HCT116 (cell line): Measurements from ENCODE around the gene MBOAT7. TPM values are rescaled to one million over a fixed set of nuclear protein-coding genes. Genes with fewer than 3 reads are reported as not detected.
A peak's percentile ranks its signal among the peaks of the same experiment; 100 is the strongest.

Experiments used
- ATAC-seq: fragments of 200-7000 bp; cut with Tn5 transposase; 2 replicates; pipeline ENCODE4 v1.9.1; 2020; ENCODE audit warnings: mild to moderate bottlenecking, moderate library complexity
- BruUV-seq: library from RNA; stranded (reverse); fragments of 400-500 nt; replicated peaks from 2 replicates; lab custom pipeline; 2021; lab: Mats Ljungman, UMichigan
- CTCF ChIA-PET: fragments of 300-600 bp; sonication (Branson Sonifier 250); formaldehyde crosslinking; loops from one replicate; lab custom pipeline; 2021; ENCODE audit warnings: antibody characterized with exemption; lab: Charles Lee
- POLR2A ChIA-PET: fragments of 300-600, 350-600 bp; sonication (Branson Sonifier 250); formaldehyde crosslinking; loops from one replicate; lab custom pipeline; 2021; ENCODE audit warnings: antibody characterized with exemption; lab: Charles Lee
- RAD21 ChIA-PET, 2 experiments: fragments of 300-600 bp; sonication (Branson Sonifier 250); formaldehyde crosslinking; loops; one replicate each; lab custom pipeline; 2023; ENCODE audit warnings: low total read pairs in 2 of 2; ENCODE audit not compliant: uncharacterized antibody in 2 of 2, unreplicated experiment in 2 of 2, low non-redundant PET in 1 of 2; lab: Charles Lee
- DNase-seq: peaks from one replicate; pipeline ENCODE4 v3.0.0-alpha.2; 2010; ENCODE audit warnings: low read depth, low spot score
- H2AFZ ChIP-seq: fragments of 200-600 bp; shearing (Covaris generic), sonication (generic); 2 replicates; pipeline ENCODE4 v1.6.1; 2017; ENCODE audit warnings: low read depth, mixed run types, mixed read lengths, antibody characterized with exemption, low read length; ENCODE audit not compliant: poor library complexity, severe bottlenecking
- H3K27ac ChIP-seq: 2 replicates; pipeline ENCODE4 v1.5.1; 2012; ENCODE audit warnings: low read depth, low read length
- H3K27me3 ChIP-seq: fragments of 200-600 bp; sonication (generic); 2 replicates; pipeline ENCODE4 v1.6.1; 2016; ENCODE audit warnings: mixed run types, low read length, mixed read lengths; ENCODE audit not compliant: insufficient read depth
- H3K36me3 ChIP-seq, 2 experiments: fragments of 200-500 bp in 1 of 2; fragments of 200-600 bp in 1 of 2; sonication (Bioruptor generic) in 1 of 2; sonication (generic) in 1 of 2; 2 replicates each; pipeline versions ENCODE4 v1.5.1 to v1.6.1; 2014 to 2016; ENCODE audit warnings: low read length in 2 of 2, inconsistent platforms in 1 of 2, mixed read lengths in 1 of 2, mixed run types in 1 of 2; ENCODE audit not compliant: insufficient read depth in 2 of 2, control insufficient read depth in 1 of 2
- H3K4me1 ChIP-seq, 2 experiments: fragments of 200-600 bp in 1 of 2; sonication (generic) in 1 of 2; 2 replicates each; pipeline versions ENCODE4 v1.5.1 to v1.6.1; 2012 to 2017; ENCODE audit warnings: low read length in 2 of 2, inconsistent platforms in 1 of 2, mild to moderate bottlenecking in 1 of 2, mixed read lengths in 1 of 2, mixed run types in 1 of 2, moderate library complexity in 1 of 2; ENCODE audit not compliant: insufficient read depth in 2 of 2, control insufficient read depth in 1 of 2
- H3K4me2 ChIP-seq: fragments of 200-600 bp; sonication (generic); 2 replicates; pipeline ENCODE4 v1.6.1; 2017; ENCODE audit warnings: mixed run types, low read length, mixed read lengths
- H3K4me3 ChIP-seq, 2 experiments: fragments of 200-600 bp in 1 of 2; sonication (generic) in 1 of 2; replicated peaks in 1 of 2; 2 replicates each; pipeline ENCODE4 v1.5.1; 2011 to 2016; ENCODE audit warnings: low read length in 2 of 2, control low read depth in 1 of 2, low read depth in 1 of 2, mild to moderate bottlenecking in 1 of 2, mixed read lengths in 1 of 2, mixed run types in 1 of 2
- H3K79me2 ChIP-seq: fragments of 200-600 bp; sonication (generic); 2 replicates; pipeline ENCODE4 v1.6.1; 2017; ENCODE audit warnings: mild to moderate bottlenecking, mixed run types, low read length, moderate library complexity, mixed read lengths; ENCODE audit not compliant: insufficient read depth
- H3K9ac ChIP-seq: fragments of 200-600 bp; sonication (generic); 2 replicates; pipeline ENCODE4 v1.6.1; 2016; ENCODE audit warnings: low read length, mixed read lengths
- H3K9me2 ChIP-seq: fragments of 200-600 bp; sonication (generic), shearing (Covaris generic); 2 replicates; pipeline ENCODE4 v1.6.1; 2017; ENCODE audit warnings: mixed run types, mild to moderate bottlenecking, moderate library complexity; ENCODE audit not compliant: insufficient read depth
- H3K9me3 ChIP-seq, 2 experiments: fragments of 200-500 bp in 1 of 2; fragments of 200-600 bp in 1 of 2; sonication (Bioruptor generic) in 1 of 2; sonication (generic) in 1 of 2; 2 replicates each; pipeline ENCODE4 v1.6.1; 2014 to 2017; ENCODE audit warnings: low read length in 2 of 2, mixed read lengths in 2 of 2, inconsistent platforms in 1 of 2, low read depth in 1 of 2, mild to moderate bottlenecking in 1 of 2, mixed run types in 1 of 2, moderate library complexity in 1 of 2; ENCODE audit not compliant: control insufficient read depth in 1 of 2, insufficient read depth in 1 of 2
- H4K20me1 ChIP-seq: fragments of 200-600 bp; sonication (generic), shearing (Covaris generic); 2 replicates; pipeline ENCODE4 v1.6.1; 2017; ENCODE audit warnings: mixed run types, mild to moderate bottlenecking, moderate library complexity; ENCODE audit not compliant: insufficient read depth
- CBX3 ChIP-seq: IDR thresholded peaks from 2 replicates; pipeline ENCODE4 v1.6.1; 2012; ENCODE audit warnings: low read depth
- CEBPB ChIP-seq: IDR thresholded peaks from 2 replicates; pipeline ENCODE4 v1.6.1; 2012; ENCODE audit warnings: low read depth
- EGR1 ChIP-seq: IDR thresholded peaks from 2 replicates; pipeline ENCODE4 v1.6.1; 2012; ENCODE audit warnings: low read depth
- EZH2phosphoT487 ChIP-seq: fragments of 200-600 bp; IDR thresholded peaks from 2 replicates; pipeline ENCODE4 v1.6.1; 2018; ENCODE audit warnings: antibody characterized with exemption, borderline replicate concordance
- FOSL1 ChIP-seq: IDR thresholded peaks from 2 replicates; pipeline ENCODE4 v1.6.1; 2012; ENCODE audit warnings: low read depth
- JUND ChIP-seq: IDR thresholded peaks from 2 replicates; pipeline ENCODE4 v1.6.1; 2012
- POLR2AphosphoS5 ChIP-seq: IDR thresholded peaks from 2 replicates; pipeline ENCODE4 v1.6.1; 2011; ENCODE audit warnings: mild to moderate bottlenecking, low read depth, low read length, moderate library complexity
- RAD21 ChIP-seq: IDR thresholded peaks from 2 replicates; pipeline ENCODE4 v1.6.1; 2012; ENCODE audit warnings: low read depth, mild to moderate bottlenecking
- SIN3A ChIP-seq: IDR thresholded peaks from 2 replicates; pipeline ENCODE4 v1.6.1; 2012; ENCODE audit warnings: low read depth
- SP1 ChIP-seq: IDR thresholded peaks from 2 replicates; pipeline ENCODE4 v1.6.1; 2012; ENCODE audit warnings: low read depth
- SRF ChIP-seq: IDR thresholded peaks from 2 replicates; pipeline ENCODE4 v1.6.1; 2012; ENCODE audit warnings: low read depth
- TCF7L2 ChIP-seq: IDR thresholded peaks from 2 replicates; pipeline ENCODE4 v1.7.0; 2011; ENCODE audit warnings: borderline replicate concordance, inconsistent platforms; ENCODE audit not compliant: insufficient read depth, insufficient read length; ENCODE audit errors: extremely low read depth
- YY1 ChIP-seq: IDR thresholded peaks from 2 replicates; pipeline ENCODE4 v1.6.1; 2011; ENCODE audit warnings: low read length, low read depth, moderate library complexity, mild to moderate bottlenecking; ENCODE audit not compliant: insufficient replicate concordance; ENCODE audit errors: extremely low read depth
- ZFX ChIP-seq: fragments of 450-650 bp; IDR thresholded peaks from 2 replicates; pipeline ENCODE4 v1.6.1; 2017
- intact Hi-C: fragments of 100-400 bp; cut with micrococcal nuclease; formaldehyde crosslinking; loops from 2 replicates; pipeline ENCODE4 v1.10.0; 2022
- total RNA-seq: library from RNA; stranded (reverse); gene quantifications from one replicate; pipeline ENCODE4 v1.2.1, GENCODE V29; 2021; ENCODE audit not compliant: unreplicated experiment
- TF ChIP-seq, protein P1 (sequence below): IDR thresholded peaks from 2 replicates; pipeline ENCODE4 v1.6.1; 2011; ENCODE audit warnings: mild to moderate bottlenecking, low read length, moderate library complexity; ENCODE audit not compliant: insufficient replicate concordance; ENCODE audit errors: extremely low read depth
- TF ChIP-seq, protein P2 (sequence below): IDR thresholded peaks from 2 replicates; pipeline ENCODE4 v1.6.1; 2012
- TF ChIP-seq, protein P3 (sequence below), 3 experiments: fragments of 200-600 bp in 1 of 3; sonication (generic) in 1 of 3; IDR thresholded peaks in 2 of 3; conservative IDR thresholded peaks in 1 of 3; 2 replicates each; pipeline ENCODE4 v1.5.1; 2012 to 2017; ENCODE audit warnings: low read depth in 2 of 3, low read length in 2 of 3, antibody characterized with exemption in 1 of 3, borderline replicate concordance in 1 of 3, control low read depth in 1 of 3, mild to moderate bottlenecking in 1 of 3, mixed read lengths in 1 of 3, mixed run types in 1 of 3, moderate library complexity in 1 of 3; ENCODE audit not compliant: insufficient read depth in 1 of 3
- TF ChIP-seq, protein P4 (sequence below): IDR thresholded peaks from 2 replicates; pipeline ENCODE4 v1.6.1; 2012; ENCODE audit warnings: low read depth

The MBOAT7 gene
- total RNA-seq, 1 experiment from 2014 or later = 113 TPM

DNA sequence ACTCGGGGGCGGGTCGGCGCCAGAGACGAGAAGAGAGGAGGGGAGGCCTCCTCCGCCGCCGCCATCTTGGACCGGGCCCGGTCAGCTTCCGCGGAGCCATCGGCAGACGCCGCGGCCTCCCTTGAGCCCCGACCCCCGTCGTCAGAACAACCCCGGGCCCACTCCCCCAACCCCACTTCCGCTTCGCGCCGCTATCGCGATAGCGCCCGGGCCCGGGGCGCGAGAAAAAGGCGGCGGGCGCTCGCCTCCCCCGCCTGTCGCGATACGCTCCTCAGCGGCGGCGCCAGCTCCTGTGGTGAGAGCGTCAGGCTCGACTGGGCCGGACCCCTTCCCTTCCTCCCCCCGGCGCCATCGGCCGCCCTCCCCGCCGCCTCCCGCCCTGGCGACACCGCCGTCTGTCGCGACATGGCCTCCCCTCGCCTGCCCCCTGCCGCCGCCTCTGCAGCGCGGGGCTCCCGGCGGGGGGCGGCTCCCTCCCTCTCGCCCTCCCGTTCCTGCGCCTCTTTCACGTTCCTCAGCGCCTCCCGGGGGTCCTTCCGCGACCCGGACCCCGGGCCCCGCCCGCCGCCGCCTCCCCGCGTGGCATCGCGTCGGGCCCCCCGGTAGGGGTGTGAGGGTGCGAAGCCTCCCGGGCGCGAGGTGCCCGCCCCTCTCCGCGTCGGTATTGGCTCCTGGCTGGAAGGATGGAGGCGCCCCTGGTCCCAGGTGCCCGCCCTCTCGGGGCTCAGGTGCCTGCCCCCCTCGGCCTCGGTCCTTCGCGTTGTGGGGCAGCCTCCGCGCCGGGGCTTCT is 51.5 kb downstream of the MBOAT7 start, which contains the start of gene CNOT3:
Gene CNOT3 (plus strand): TSS at position 64 of the 790 bp plus-strand sequence. CDS start 5,217 bp downstream, outside the sequence.
- CTCF ChIA-PET = interaction anchor here (0.7 to 1.4 kb wide), 11 partner anchors 31 to 345 kb away, joined by 3 to 11 read pairs (median 4); partner anchors contain the start of gene MBOAT7
- intact Hi-C loops = loop anchor here (1.0 kb wide), 1 partner anchor 21 kb away; the partner anchor contains the start of gene LENG1
- Histone ChIP-seq H4K20me1 (no peaks in the 10 kb centered on the region), H3K27me3 (no peaks in the 10 kb centered on the region), H3K9me3 (no peaks in the 10 kb centered on the region), H3K79me2 (peaks cover 52% of the 10 kb centered on the region), H3K4me1 (peaks cover 15 to 31% of the 10 kb centered on the region in 2 experiments), H3K9me2 (no peaks in the 10 kb centered on the region), H3K9ac (peak within 1 kb of the TSS; percentile 96), H3K4me2 (peak within 1 kb of the TSS; percentile 98), H2AFZ (peak within 1 kb of the TSS; percentile 18), H3K27ac (peak within 1 kb of the TSS; percentile 77), H3K4me3 (peak within 1 kb of the TSS; percentile 76 to 82), H3K36me3 (peaks cover 18 to 21% of the 10 kb centered on the region in 2 experiments; a peak in 3 of 4 replicates)
- RAD21 ChIA-PET = interaction anchor here in 1 of 2 experiments (0.6 kb wide), 1 partner anchor 94 kb away, joined by 3 read pairs; no protein-coding TSS in a partner anchor
- BruUV-seq = no TSS peak
- ATAC-seq (no peak), DNase-seq (no peak)
- POLR2A ChIA-PET = interaction anchor here (0.9 to 2.0 kb wide), 17 partner anchors 14 to 328 kb away, joined by 3 to 26 read pairs (median 5); partner anchors contain the start of genes LENG1, MBOAT7, MYADM and PRPF31
- TF ChIP-seq EGR1 = no peak
- no peak for TF ChIP-seq SIN3A
- no peak for TF ChIP-seq CBX3
- TF ChIP-seq RAD21 = no peak
- no peak for TF ChIP-seq SRF
- TF ChIP-seq, protein P1, sequence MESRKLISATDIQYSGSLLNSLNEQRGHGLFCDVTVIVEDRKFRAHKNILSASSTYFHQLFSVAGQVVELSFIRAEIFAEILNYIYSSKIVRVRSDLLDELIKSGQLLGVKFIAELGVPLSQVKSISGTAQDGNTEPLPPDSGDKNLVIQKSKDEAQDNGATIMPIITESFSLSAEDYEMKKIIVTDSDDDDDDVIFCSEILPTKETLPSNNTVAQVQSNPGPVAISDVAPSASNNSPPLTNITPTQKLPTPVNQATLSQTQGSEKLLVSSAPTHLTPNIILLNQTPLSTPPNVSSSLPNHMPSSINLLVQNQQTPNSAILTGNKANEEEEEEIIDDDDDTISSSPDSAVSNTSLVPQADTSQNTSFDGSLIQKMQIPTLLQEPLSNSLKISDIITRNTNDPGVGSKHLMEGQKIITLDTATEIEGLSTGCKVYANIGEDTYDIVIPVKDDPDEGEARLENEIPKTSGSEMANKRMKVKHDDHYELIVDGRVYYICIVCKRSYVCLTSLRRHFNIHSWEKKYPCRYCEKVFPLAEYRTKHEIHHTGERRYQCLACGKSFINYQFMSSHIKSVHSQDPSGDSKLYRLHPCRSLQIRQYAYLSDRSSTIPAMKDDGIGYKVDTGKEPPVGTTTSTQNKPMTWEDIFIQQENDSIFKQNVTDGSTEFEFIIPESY = no peak
- TF ChIP-seq SP1 = no peak
- no peak for TF ChIP-seq EZH2phosphoT487
- TF ChIP-seq ZFX = peak; percentile 63; the same call in 1 of the 2 replicates
- TF ChIP-seq, protein P2, sequence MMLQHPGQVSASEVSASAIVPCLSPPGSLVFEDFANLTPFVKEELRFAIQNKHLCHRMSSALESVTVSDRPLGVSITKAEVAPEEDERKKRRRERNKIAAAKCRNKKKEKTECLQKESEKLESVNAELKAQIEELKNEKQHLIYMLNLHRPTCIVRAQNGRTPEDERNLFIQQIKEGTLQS = no peak
- TF ChIP-seq CEBPB = no peak
- peak; percentile 93 for TF ChIP-seq YY1
- no peak for TF ChIP-seq JUND
- no peak for TF ChIP-seq TCF7L2
- peak; percentile 88 for TF ChIP-seq POLR2AphosphoS5
- TF ChIP-seq, protein P3, sequence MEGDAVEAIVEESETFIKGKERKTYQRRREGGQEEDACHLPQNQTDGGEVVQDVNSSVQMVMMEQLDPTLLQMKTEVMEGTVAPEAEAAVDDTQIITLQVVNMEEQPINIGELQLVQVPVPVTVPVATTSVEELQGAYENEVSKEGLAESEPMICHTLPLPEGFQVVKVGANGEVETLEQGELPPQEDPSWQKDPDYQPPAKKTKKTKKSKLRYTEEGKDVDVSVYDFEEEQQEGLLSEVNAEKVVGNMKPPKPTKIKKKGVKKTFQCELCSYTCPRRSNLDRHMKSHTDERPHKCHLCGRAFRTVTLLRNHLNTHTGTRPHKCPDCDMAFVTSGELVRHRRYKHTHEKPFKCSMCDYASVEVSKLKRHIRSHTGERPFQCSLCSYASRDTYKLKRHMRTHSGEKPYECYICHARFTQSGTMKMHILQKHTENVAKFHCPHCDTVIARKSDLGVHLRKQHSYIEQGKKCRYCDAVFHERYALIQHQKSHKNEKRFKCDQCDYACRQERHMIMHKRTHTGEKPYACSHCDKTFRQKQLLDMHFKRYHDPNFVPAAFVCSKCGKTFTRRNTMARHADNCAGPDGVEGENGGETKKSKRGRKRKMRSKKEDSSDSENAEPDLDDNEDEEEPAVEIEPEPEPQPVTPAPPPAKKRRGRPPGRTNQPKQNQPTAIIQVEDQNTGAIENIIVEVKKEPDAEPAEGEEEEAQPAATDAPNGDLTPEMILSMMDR (IDR thresholded peaks at IDR 0.05 in 2 of 3, conservative IDR thresholded peaks at IDR 0.05 in 1 of 3; ENCODE audit: borderline replicate concordance in 1 of 3, insufficient read depth in 1 of 3, low read depth in 2 of 3, low read length in 2 of 3) = 0 out of 6 replicates have a peak, but pooled peaks of 1 of the 3 experiments have one; percentile 17
- TF ChIP-seq, protein P4, sequence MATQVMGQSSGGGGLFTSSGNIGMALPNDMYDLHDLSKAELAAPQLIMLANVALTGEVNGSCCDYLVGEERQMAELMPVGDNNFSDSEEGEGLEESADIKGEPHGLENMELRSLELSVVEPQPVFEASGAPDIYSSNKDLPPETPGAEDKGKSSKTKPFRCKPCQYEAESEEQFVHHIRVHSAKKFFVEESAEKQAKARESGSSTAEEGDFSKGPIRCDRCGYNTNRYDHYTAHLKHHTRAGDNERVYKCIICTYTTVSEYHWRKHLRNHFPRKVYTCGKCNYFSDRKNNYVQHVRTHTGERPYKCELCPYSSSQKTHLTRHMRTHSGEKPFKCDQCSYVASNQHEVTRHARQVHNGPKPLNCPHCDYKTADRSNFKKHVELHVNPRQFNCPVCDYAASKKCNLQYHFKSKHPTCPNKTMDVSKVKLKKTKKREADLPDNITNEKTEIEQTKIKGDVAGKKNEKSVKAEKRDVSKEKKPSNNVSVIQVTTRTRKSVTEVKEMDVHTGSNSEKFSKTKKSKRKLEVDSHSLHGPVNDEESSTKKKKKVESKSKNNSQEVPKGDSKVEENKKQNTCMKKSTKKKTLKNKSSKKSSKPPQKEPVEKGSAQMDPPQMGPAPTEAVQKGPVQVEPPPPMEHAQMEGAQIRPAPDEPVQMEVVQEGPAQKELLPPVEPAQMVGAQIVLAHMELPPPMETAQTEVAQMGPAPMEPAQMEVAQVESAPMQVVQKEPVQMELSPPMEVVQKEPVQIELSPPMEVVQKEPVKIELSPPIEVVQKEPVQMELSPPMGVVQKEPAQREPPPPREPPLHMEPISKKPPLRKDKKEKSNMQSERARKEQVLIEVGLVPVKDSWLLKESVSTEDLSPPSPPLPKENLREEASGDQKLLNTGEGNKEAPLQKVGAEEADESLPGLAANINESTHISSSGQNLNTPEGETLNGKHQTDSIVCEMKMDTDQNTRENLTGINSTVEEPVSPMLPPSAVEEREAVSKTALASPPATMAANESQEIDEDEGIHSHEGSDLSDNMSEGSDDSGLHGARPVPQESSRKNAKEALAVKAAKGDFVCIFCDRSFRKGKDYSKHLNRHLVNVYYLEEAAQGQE = no peak
- TF ChIP-seq FOSL1 = no peak
